ENCODE results near the gene UBA6.

DNA sequence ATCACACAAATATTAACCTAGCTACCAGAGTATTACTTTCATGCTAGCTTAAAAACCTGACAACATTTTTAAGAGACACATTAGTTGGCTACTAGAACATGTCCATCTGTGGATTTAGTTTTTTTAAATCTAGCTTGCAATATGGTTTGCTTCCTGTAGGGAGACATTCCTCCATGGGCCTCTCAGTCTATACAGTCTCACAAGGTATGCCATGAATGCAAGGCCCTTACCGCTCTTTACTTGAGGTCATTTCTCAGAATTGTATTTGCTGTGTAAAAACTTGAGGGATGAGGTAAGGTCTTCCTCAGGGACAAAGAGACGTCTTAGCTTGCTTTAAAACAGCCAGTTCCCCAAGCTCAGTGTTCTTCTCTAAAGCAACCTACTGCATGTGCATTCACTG, 26.9 kb downstream of the UBA6 start:
- TF ChIP-seq, protein P1, sequence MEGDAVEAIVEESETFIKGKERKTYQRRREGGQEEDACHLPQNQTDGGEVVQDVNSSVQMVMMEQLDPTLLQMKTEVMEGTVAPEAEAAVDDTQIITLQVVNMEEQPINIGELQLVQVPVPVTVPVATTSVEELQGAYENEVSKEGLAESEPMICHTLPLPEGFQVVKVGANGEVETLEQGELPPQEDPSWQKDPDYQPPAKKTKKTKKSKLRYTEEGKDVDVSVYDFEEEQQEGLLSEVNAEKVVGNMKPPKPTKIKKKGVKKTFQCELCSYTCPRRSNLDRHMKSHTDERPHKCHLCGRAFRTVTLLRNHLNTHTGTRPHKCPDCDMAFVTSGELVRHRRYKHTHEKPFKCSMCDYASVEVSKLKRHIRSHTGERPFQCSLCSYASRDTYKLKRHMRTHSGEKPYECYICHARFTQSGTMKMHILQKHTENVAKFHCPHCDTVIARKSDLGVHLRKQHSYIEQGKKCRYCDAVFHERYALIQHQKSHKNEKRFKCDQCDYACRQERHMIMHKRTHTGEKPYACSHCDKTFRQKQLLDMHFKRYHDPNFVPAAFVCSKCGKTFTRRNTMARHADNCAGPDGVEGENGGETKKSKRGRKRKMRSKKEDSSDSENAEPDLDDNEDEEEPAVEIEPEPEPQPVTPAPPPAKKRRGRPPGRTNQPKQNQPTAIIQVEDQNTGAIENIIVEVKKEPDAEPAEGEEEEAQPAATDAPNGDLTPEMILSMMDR (conservative IDR thresholded peaks at IDR 0.05 in 1 of 2, IDR thresholded peaks at IDR 0.05 in 1 of 2; ENCODE audit: low read depth in 1 of 2, low read length in 2 of 2) = no peak
- no peak for TF ChIP-seq EZH2 (IDR thresholded peaks at IDR 0.05; ENCODE audit: low read length, missing control alignments)
